NB4 (cell line): ENCODE data around the gene TXNRD2.
"Not testable (repeated sequence)": the region's sequence is repeated elsewhere in the genome, so short reads cannot be mapped to it uniquely, and the experiment has no call there.

Experiments used
- DNase-seq: peaks from one replicate; pipeline ENCODE4 v3.0.0; 2010; ENCODE audit warnings: low read depth
- H3K4me3 ChIP-seq: one replicate; pipeline ENCODE4 v1.5.1; 2011; ENCODE audit warnings: mild to moderate bottlenecking, low read depth, low read length, moderate library complexity
- CTCF ChIP-seq: IDR thresholded peaks from one replicate; pipeline ENCODE4 v1.5.1; 2012; ENCODE audit warnings: low read depth, low read length
- MAX ChIP-seq: IDR thresholded peaks from 2 replicates; pipeline ENCODE4 v1.6.1; 2011; ENCODE audit warnings: low read depth, low read length
- MYC ChIP-seq: IDR thresholded peaks from 2 replicates; pipeline ENCODE4 v1.6.1; 2011; ENCODE audit warnings: low read depth, low read length
- POLR2A ChIP-seq: IDR thresholded peaks from 2 replicates; pipeline ENCODE4 v1.6.1; 2011; ENCODE audit warnings: mild to moderate bottlenecking; ENCODE audit not compliant: insufficient read length; ENCODE audit errors: extremely low read depth

The TXNRD2 gene

GRCh38 chr22:19928207-19928606 is 13.4 kb downstream of the TXNRD2 start:
- DNase-seq: no peak
- no peak overlapping the region for H3K4me3 ChIP-seq
- TF ChIP-seq POLR2A: no peak
- TF ChIP-seq MAX: no peak
- TF ChIP-seq CTCF: no peak
- no peak for TF ChIP-seq MYC

- DNase-seq: no peak
- H3K4me3 ChIP-seq: no peak overlapping the region
- TF ChIP-seq POLR2A (no peak), CTCF (no peak), MYC (no peak), MAX (no peak)
Observed at GRCh38 chr22:19927696-19928095, 13.9 kb downstream of the TXNRD2 start.

- H3K4me3 ChIP-seq, DNase-seq: not testable (repeated sequence)
Observed at GRCh38 chr22:19926028-19926427, 15.6 kb downstream of the TXNRD2 start.

GRCh38 chr22:19923914-19924513 is 17.6 kb downstream of the TXNRD2 start:
- H3K4me3 ChIP-seq: no peak overlapping the region
- no peak for TF ChIP-seq MAX
- no peak for TF ChIP-seq CTCF
- TF ChIP-seq MYC: no peak
- no peak for TF ChIP-seq POLR2A
- no peak for DNase-seq

- no peak for DNase-seq
- TF ChIP-seq CTCF: no peak
- H3K4me3 ChIP-seq: no peak overlapping the region
Observed at GRCh38 chr22:19921544-19922081, 20.0 kb downstream of the TXNRD2 start.

- no peak for DNase-seq
- no peak overlapping the region for H3K4me3 ChIP-seq
- no peak for TF ChIP-seq MAX
- no peak for TF ChIP-seq CTCF
- TF ChIP-seq POLR2A: no peak
- TF ChIP-seq MYC: no peak
Observed at GRCh38 chr22:19919701-19920363, 21.8 kb downstream of the TXNRD2 start.
